Endodermal cell (in vitro differentiated cells): ENCODE measurements around the gene CHML. TPM values are rescaled to one million over a fixed set of nuclear protein-coding genes. Genes with fewer than 3 reads are reported as not detected.

ENCODE experiments used
- DNase-seq: peaks from one replicate; pipeline ENCODE4 v3.0.0-alpha.2; 2017
- H3K27ac ChIP-seq: 2 replicates; pipeline ENCODE4 v1.5.1; 2013; ENCODE audit warnings: mild to moderate bottlenecking, low read depth, low read length, moderate library complexity
- H3K27me3 ChIP-seq: 2 replicates; pipeline ENCODE4 v1.6.1; 2013; ENCODE audit warnings: mild to moderate bottlenecking, low read length, moderate library complexity; ENCODE audit not compliant: insufficient read depth, control insufficient read depth, poor library complexity, severe bottlenecking
- H3K36me3 ChIP-seq: 2 replicates; pipeline ENCODE4 v1.7.0; 2013; ENCODE audit warnings: mild to moderate bottlenecking, low read length, moderate library complexity; ENCODE audit not compliant: control insufficient read depth, insufficient read depth
- H3K4me1 ChIP-seq: one replicate; pipeline ENCODE4 v1.7.0; 2013; ENCODE audit warnings: low read length; ENCODE audit not compliant: control insufficient read depth, insufficient read depth
- H3K4me3 ChIP-seq: 2 replicates; pipeline ENCODE4 v1.5.1; 2013; ENCODE audit warnings: mild to moderate bottlenecking, low read length, moderate library complexity
- H3K9ac ChIP-seq: 2 replicates; pipeline ENCODE4 v1.6.1; 2013; ENCODE audit warnings: mild to moderate bottlenecking, low read length, moderate library complexity; ENCODE audit not compliant: poor library complexity, severe bottlenecking; ENCODE audit errors: extremely low read depth
- H3K9me3 ChIP-seq: 2 replicates; pipeline ENCODE4 v1.6.1; 2013; ENCODE audit warnings: mild to moderate bottlenecking, low read length, moderate library complexity; ENCODE audit not compliant: control insufficient read depth
- H3K27ac Mint-ChIP-seq: 2 replicates; pipeline ENCODE4 v1.8.0; 2020; ENCODE audit warnings: mixed read lengths
- H3K27me3 Mint-ChIP-seq: 2 replicates; pipeline ENCODE4 v1.8.0; 2021; ENCODE audit warnings: mild to moderate bottlenecking, mixed read lengths; ENCODE audit not compliant: insufficient read depth
- H3K36me3 Mint-ChIP-seq: 2 replicates; pipeline ENCODE4 v1.8.0; 2020; ENCODE audit warnings: low read depth, mixed read lengths
- H3K4me1 Mint-ChIP-seq: 2 replicates; pipeline ENCODE4 v1.8.0; 2020; ENCODE audit warnings: mixed read lengths
- H3K4me3 Mint-ChIP-seq: 2 replicates; pipeline ENCODE4 v1.8.0; 2020; ENCODE audit warnings: mild to moderate bottlenecking, moderate library complexity, mixed read lengths
- H3K9me3 Mint-ChIP-seq: 2 replicates; pipeline ENCODE4 v1.8.0; 2020; ENCODE audit warnings: mild to moderate bottlenecking, mixed read lengths
- WGBS, 2 experiments: methylation state at CpG; one replicate each; pipeline versions ENCODE4 v1.1.5 to v1.1.7; 2013; ENCODE audit warnings: missing lambda C conversion rate in 2 of 2, mixed read lengths in 1 of 2; ENCODE audit not compliant: insufficient coverage in 1 of 2, insufficient read length in 1 of 2; 5-methylcytosine and 5-hydroxymethylcytosine counted together
- total RNA-seq, 2 donors: library from RNA; stranded (reverse); fragmentation: NEBNext Ultra II Directional in 1 of 2; extraction: Animal tissue kit (Norgen Biotek cat#: 25700) in 1 of 2; gene quantifications; 2 replicates in 1 of 2; 3 replicates in 1 of 2; pipeline ENCODE4 v1.2.1, GENCODE V29; 2021
- TF ChIP-seq, protein P1 (sequence below): fragments of 200-600 bp; sonication (generic); conservative IDR thresholded peaks from 2 replicates; pipeline ENCODE4 v1.5.0; 2021; ENCODE audit warnings: antibody characterized with exemption, mild to moderate bottlenecking

The CHML gene
- total RNA-seq, 2 donors from 2014 or later, result 16.4 to 28.5 TPM

DNA sequence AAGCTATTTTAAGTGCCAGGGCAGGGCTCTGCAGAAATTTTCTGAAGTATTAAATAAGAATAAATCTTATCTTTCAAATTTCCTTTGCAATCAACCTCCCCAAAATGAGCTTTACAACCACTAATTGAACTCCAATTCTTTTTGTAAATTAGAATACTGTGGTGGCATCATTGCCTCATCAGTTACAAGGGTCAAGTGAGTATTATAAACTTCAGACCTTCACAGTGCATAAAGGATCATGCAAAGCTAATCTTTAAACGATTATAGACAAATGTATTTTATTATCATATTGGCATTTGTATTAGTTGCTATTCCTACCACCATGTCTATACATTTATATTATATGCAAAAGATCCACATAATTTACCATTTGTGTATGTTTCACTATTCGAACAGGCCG lies 7.2 kb downstream of the CHML start:
- Mint-ChIP-seq H3K4me1 (peaks cover 8% of the 10 kb centered on the region), H3K4me3 (no peak overlapping the region), H3K27ac (no peak overlapping the region), H3K9me3 (no peaks in the 10 kb centered on the region), H3K27me3 (peaks cover 52% of the 10 kb centered on the region), H3K36me3 (peaks cover 30% of the 10 kb centered on the region)
- H3K27ac ChIP-seq, result no peak overlapping the region
- TF ChIP-seq, protein P1, sequence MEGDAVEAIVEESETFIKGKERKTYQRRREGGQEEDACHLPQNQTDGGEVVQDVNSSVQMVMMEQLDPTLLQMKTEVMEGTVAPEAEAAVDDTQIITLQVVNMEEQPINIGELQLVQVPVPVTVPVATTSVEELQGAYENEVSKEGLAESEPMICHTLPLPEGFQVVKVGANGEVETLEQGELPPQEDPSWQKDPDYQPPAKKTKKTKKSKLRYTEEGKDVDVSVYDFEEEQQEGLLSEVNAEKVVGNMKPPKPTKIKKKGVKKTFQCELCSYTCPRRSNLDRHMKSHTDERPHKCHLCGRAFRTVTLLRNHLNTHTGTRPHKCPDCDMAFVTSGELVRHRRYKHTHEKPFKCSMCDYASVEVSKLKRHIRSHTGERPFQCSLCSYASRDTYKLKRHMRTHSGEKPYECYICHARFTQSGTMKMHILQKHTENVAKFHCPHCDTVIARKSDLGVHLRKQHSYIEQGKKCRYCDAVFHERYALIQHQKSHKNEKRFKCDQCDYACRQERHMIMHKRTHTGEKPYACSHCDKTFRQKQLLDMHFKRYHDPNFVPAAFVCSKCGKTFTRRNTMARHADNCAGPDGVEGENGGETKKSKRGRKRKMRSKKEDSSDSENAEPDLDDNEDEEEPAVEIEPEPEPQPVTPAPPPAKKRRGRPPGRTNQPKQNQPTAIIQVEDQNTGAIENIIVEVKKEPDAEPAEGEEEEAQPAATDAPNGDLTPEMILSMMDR, result no peak
- H3K4me1 ChIP-seq, result no peaks in the 10 kb centered on the region
- H3K27me3 ChIP-seq, result peaks cover 64% of the 10 kb centered on the region
- H3K9ac ChIP-seq, result no peak overlapping the region
- WGBS, 2 experiments, result 93% methylated on average over 3 of the region's 3 CpGs; no CpG with 5 or more reads in 1 of the 2 experiments
- H3K4me3 ChIP-seq, result no peak overlapping the region
- DNase-seq, result no peak
- no peaks in the 10 kb centered on the region for H3K9me3 ChIP-seq
- H3K36me3 ChIP-seq, result no peaks in the 10 kb centered on the region

DNA sequence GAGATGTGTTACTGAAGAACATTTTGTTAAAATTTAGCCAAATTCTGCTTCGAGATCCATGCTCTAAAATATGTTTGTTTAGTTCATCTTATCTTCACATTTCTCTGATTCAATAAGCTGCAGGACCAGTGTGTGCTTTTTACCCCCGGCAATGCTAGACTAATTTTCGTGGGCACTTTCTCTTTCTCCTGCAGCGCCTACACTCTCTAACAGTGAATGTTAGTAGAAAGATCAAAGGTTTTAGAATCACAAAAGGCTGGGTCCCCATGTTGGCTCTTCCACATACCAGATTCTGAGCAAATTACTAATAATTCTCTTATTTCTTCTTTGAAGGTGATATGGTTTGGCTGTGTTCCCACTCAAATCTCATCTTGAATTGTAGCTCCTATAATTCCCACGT lies 8.5 kb downstream of the CHML start:
- peaks cover 39% of the 10 kb centered on the region for H3K27me3 Mint-ChIP-seq
- no peaks in the 10 kb centered on the region for H3K36me3 ChIP-seq
- H3K27me3 ChIP-seq, result peaks cover 51% of the 10 kb centered on the region

DNA sequence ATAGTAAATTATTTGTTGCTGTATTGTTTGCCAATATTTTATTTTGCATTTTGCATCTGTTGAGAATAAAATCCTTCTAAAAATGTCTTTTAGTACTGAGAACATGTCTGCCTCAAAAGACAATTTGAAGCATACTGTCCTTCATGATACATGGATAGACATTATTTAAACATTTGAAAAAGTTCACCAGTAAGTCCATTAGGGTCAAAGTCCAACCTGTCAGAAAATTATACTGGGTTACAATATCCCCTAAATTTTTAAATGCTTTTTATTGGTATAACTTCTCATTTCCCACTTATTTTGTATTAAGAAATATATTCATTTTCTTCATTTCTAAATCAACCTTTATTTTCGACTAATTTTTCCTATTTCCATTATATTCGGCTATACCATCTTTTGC lies 9.3 kb downstream of the CHML start:
- no peak overlapping the region for H3K4me3 ChIP-seq
- peaks cover 43% of the 10 kb centered on the region for H3K27me3 ChIP-seq
- H3K27ac ChIP-seq, result no peak overlapping the region
- no peaks in the 10 kb centered on the region for H3K4me1 ChIP-seq
- Mint-ChIP-seq H3K9me3 (no peaks in the 10 kb centered on the region), H3K4me1 (peaks cover 1% of the 10 kb centered on the region), H3K27ac (no peak overlapping the region), H3K36me3 (peaks cover 27% of the 10 kb centered on the region), H3K4me3 (no peak overlapping the region), H3K27me3 (peaks cover 35% of the 10 kb centered on the region)
- no peak overlapping the region for H3K9ac ChIP-seq
- DNase-seq, result no peak
- WGBS, 2 experiments, result 98% methylated on average over 2 of the region's 2 CpGs; no CpG with 5 or more reads in 1 of the 2 experiments
- TF ChIP-seq, protein P1, result no peak
- no peaks in the 10 kb centered on the region for H3K9me3 ChIP-seq
- no peaks in the 10 kb centered on the region for H3K36me3 ChIP-seq

More for the DNA sequence above, 8.5 kb downstream of the CHML start:
- Histone ChIP-seq H3K4me1 (no peaks in the 10 kb centered on the region), H3K9me3 (no peaks in the 10 kb centered on the region), H3K9ac (no peak overlapping the region), H3K4me3 (no peak overlapping the region), H3K27ac (no peak overlapping the region)
- no peaks in the 10 kb centered on the region for H3K9me3 Mint-ChIP-seq
- WGBS, 2 experiments, result 90% methylated on average over 5 of the region's 5 CpGs; no CpG with 5 or more reads in 1 of the 2 experiments
- H3K27ac Mint-ChIP-seq, result no peak overlapping the region
- no peak overlapping the region for H3K4me3 Mint-ChIP-seq
- DNase-seq, result no peak
- peaks cover 28% of the 10 kb centered on the region for H3K36me3 Mint-ChIP-seq
- peaks cover 1% of the 10 kb centered on the region for H3K4me1 Mint-ChIP-seq
- TF ChIP-seq, protein P1, result no peak
